Spinal cord (tissue), 10 donors: ENCODE results near the gene ZNF331. TPM values are rescaled to one million over a fixed set of nuclear protein-coding genes. Genes with fewer than 3 reads are reported as not detected.

Source experiments
- DNase-seq, 6 donors: peaks; one replicate each; pipeline versions ENCODE4 v3.0.0 to v3.0.0-alpha.2; 2013 to 2015; ENCODE audit warnings: low spot score in 6 of 6, low read depth in 4 of 6
- H3K27ac ChIP-seq: one replicate; pipeline ENCODE4 v1.5.1; 2013; ENCODE audit warnings: low read depth, low read length, control low read depth
- H3K27me3 ChIP-seq: one replicate; pipeline ENCODE4 v1.6.1; 2013; ENCODE audit warnings: low read length; ENCODE audit not compliant: control insufficient read depth, insufficient read depth
- H3K36me3 ChIP-seq: one replicate; pipeline ENCODE4 v1.6.1; 2013; ENCODE audit warnings: low read length; ENCODE audit not compliant: control insufficient read depth, insufficient read depth
- H3K4me1 ChIP-seq: one replicate; pipeline ENCODE4 v1.6.1; 2013; ENCODE audit warnings: low read length; ENCODE audit not compliant: control insufficient read depth, insufficient read depth
- H3K4me3 ChIP-seq: one replicate; pipeline ENCODE4 v1.5.1; 2013; ENCODE audit warnings: low read depth, low read length, control low read depth
- H3K9me3 ChIP-seq: one replicate; pipeline ENCODE4 v1.6.1; 2013; ENCODE audit warnings: low read length; ENCODE audit not compliant: control insufficient read depth, insufficient read depth
- WGBS: methylation state at CpG from one replicate; pipeline ENCODE4 v1.1.5; 2013; ENCODE audit warnings: missing lambda C conversion rate; ENCODE audit not compliant: insufficient coverage; 5-methylcytosine and 5-hydroxymethylcytosine counted together
- polyA plus RNA-seq, 2 donors: library from polyadenylated mRNA; unstranded; fragments of 120-200 nt; gene quantifications; one replicate each; pipeline ENCODE4 v1.2.1, GENCODE V29; 2013; ENCODE audit not compliant: insufficient read length in 2 of 2
- total RNA-seq, 2 donors: library from RNA; depleted of rRNA in 1 of 2; stranded (reverse); fragments of 120-200 nt in 1 of 2; fragments of >200 nt in 1 of 2; gene quantifications; one replicate each; pipeline versions ENCODE4 v1.2.3 to v1.2.4, GENCODE V29; 2013 to 2014
- donor health status: healthy.

The ZNF331 gene
- total and polyA plus RNA-seq, 4 donors: 21.7 to 37.3 (median 25.8) TPM

- Histone ChIP-seq H3K4me1 (no peaks in the 10 kb centered on the region), H3K27me3 (no peaks in the 10 kb centered on the region), H3K36me3 (no peaks in the 10 kb centered on the region), H3K27ac (no peak overlapping the region), H3K9me3 (no peaks in the 10 kb centered on the region), H3K4me3 (no peak overlapping the region)
- WGBS: 77% methylated on average over 5 of the region's 14 CpGs
- DNase-seq: no peak
These were observed 75.0 kb downstream of the ZNF331 start for GRCh38 chr19:53612762-53613526.

- no peaks in the 10 kb centered on the region for H3K27me3 ChIP-seq
- no peaks in the 10 kb centered on the region for H3K36me3 ChIP-seq
- 58% methylated on average over 4 of the region's 8 CpGs for WGBS
- no peak overlapping the region for H3K27ac ChIP-seq
- no peak overlapping the region for H3K4me3 ChIP-seq
- no peaks in the 10 kb centered on the region for H3K9me3 ChIP-seq
- no peak for DNase-seq
- H3K4me1 ChIP-seq: no peaks in the 10 kb centered on the region
These were observed 84.2 kb downstream of the ZNF331 start for GRCh38 chr19:53621885-53622740.

- Histone ChIP-seq H3K9me3 (no peaks in the 10 kb centered on the region), H3K36me3 (no peaks in the 10 kb centered on the region), H3K4me1 (no peaks in the 10 kb centered on the region), H3K27me3 (no peaks in the 10 kb centered on the region), H3K27ac (no peak overlapping the region), H3K4me3 (no peak overlapping the region)
- no peak for DNase-seq
- WGBS: 89% methylated on average over 7 of the region's 16 CpGs
These were observed 87.0 kb downstream of the ZNF331 start for GRCh38 chr19:53624771-53625545.

- Histone ChIP-seq H3K9me3 (no peaks in the 10 kb centered on the region), H3K27me3 (no peaks in the 10 kb centered on the region), H3K4me3 (no peak overlapping the region), H3K27ac (no peak overlapping the region), H3K36me3 (no peaks in the 10 kb centered on the region), H3K4me1 (no peaks in the 10 kb centered on the region)
- WGBS: 95% methylated on average over 7 of the region's 9 CpGs
- DNase-seq: no peak
These were observed 88.5 kb downstream of the ZNF331 start for GRCh38 chr19:53626486-53626885.

- H3K4me3 ChIP-seq: no peak overlapping the region
- no CpG with 5 or more reads among the region's 6 CpGs for WGBS
- H3K36me3 ChIP-seq: no peaks in the 10 kb centered on the region
- no peaks in the 10 kb centered on the region for H3K27me3 ChIP-seq
- no peak overlapping the region for H3K27ac ChIP-seq
- H3K9me3 ChIP-seq: no peaks in the 10 kb centered on the region
- no peak for DNase-seq
- H3K4me1 ChIP-seq: no peaks in the 10 kb centered on the region
These were observed 89.0 kb downstream of the ZNF331 start for GRCh38 chr19:53626976-53627375.

Other genes with a start within 250 kb of the ZNF331 start
- gene ZNF845, start 204.4 kb upstream of the ZNF331 start, total RNA-seq: 10 to 100 TPM; 11.5 to 11.7 TPM
- 1 to 10 TPM; 4.8 to 5.9 TPM for gene ZNF845, start 204.4 kb upstream of the ZNF331 start, polyA plus RNA-seq
- gene ZNF525, start 172.4 kb upstream of the ZNF331 start, total RNA-seq: 10 to 100 TPM; 12.2 to 14.8 TPM
- gene ZNF525, start 172.4 kb upstream of the ZNF331 start, polyA plus RNA-seq: 1 to 10 TPM; 4.0 to 5.9 TPM
- 10 to 100 TPM; 16.3 to 16.4 TPM for gene ZNF765, start 143.0 kb upstream of the ZNF331 start, total RNA-seq
- 10 to 100 TPM; 11.3 to 13.2 TPM for gene ZNF765, start 143.0 kb upstream of the ZNF331 start, polyA plus RNA-seq
- 10 to 100 TPM in 1 of 2 donors, 1 to 10 TPM in 1; 8.7 to 13.4 TPM for gene ZNF761, start 106.2 kb upstream of the ZNF331 start, total RNA-seq
- 1 to 10 TPM; 9.4 to 9.5 TPM for gene ZNF761, start 106.2 kb upstream of the ZNF331 start, polyA plus RNA-seq
- gene ZNF813, start 70.4 kb upstream of the ZNF331 start, total RNA-seq: 1 to 10 TPM; 5.1 TPM
- 1 to 10 TPM; 2.4 to 3.1 TPM for gene ZNF813, start 70.4 kb upstream of the ZNF331 start, polyA plus RNA-seq
- not detected for gene DPRX, start 93.9 kb downstream of the ZNF331 start, total RNA-seq
- gene DPRX, start 93.9 kb downstream of the ZNF331 start, polyA plus RNA-seq: not detected